ENCODE results near the gene DENND10. TPM values are rescaled to one million over a fixed set of nuclear protein-coding genes. Genes with fewer than 3 reads are reported as not detected.

Gene DENND10
- polyA plus RNA-seq, 1 experiment: 107 TPM

Small RNAs within 50 kb of the gene (small RNA-seq; reads per million reads assigned to genes)
- not detected for gene AL355598.1 (ENCODE audit: insufficient read length, low read depth)
- not detected for gene RF00413 (ENCODE audit: insufficient read length, low read depth)
- gene SNORA19 (ENCODE audit: insufficient read length, low read depth): 4.3 reads per million, percentile 43 among the genes with 10 or more reads in this experiment

Other genes starting within 250 kb of the DENND10 start
- 0.58 and 0.95 TPM in 2 replicates for gene NANOS1, start 74.4 kb upstream of the DENND10 start, polyA plus RNA-seq (2011; rRNA removed)
- 55.7 and 80.8 TPM in 2 replicates for gene EIF3A, start 23.3 kb upstream of the DENND10 start, polyA plus RNA-seq (2011; rRNA removed)
- 14.3 and 17.1 TPM in 2 replicates for gene SFXN4, start 61.6 kb downstream of the DENND10 start, polyA plus RNA-seq (2011; rRNA removed)
- gene PRDX3, start 74.7 kb downstream of the DENND10 start, polyA plus RNA-seq (2011; rRNA removed): 296 and 373 TPM in 2 replicates
- 27.6 and 29.3 TPM in 2 replicates for gene GRK5, start 103.5 kb downstream of the DENND10 start, polyA plus RNA-seq (2011; rRNA removed)

Data from AG04450 (cell line).